ENCODE data around the gene EIF4G3. TPM values are rescaled to one million over a fixed set of nuclear protein-coding genes. Genes with fewer than 3 reads are reported as not detected.
"Not testable (repeated sequence)": the region's sequence is repeated elsewhere in the genome, so short reads cannot be mapped to it uniquely, and the experiment has no call there.

The EIF4G3 gene
- total RNA-seq, 1 donor from 2014 or later, result 66.8 TPM

DNA sequence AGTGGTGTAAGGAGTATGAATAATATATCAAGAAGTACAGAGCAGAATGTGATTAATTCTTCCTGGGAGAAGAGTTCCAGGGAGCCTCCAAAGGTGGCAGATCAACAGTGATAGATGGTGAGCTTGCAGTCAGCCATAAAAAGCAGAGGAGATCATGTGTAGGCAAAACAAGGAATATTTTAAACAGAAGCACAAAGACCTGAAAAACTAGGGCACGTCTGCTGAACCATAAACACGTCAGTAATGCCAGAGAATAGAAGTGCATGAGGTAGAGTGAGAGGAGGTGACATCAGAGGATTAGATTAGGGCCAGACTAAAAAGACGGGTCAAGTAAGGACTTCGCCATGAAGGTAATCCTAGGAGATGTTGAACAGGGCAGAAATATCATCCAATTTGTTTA is 151.8 kb downstream of the EIF4G3 start:
- Mint-ChIP-seq H3K4me3 (no peak overlapping the region), H3K4me1 (peaks cover 21% of the 10 kb centered on the region), H3K9me3 (no peaks in the 10 kb centered on the region), H3K36me3 (ENCODE audit: low read depth) (peaks cover 9% of the 10 kb centered on the region), H3K27me3 (no peaks in the 10 kb centered on the region), H3K27ac (no peak overlapping the region)
- intact Hi-C loops (cut with micrococcal nuclease), result loop anchor here (5.0 kb wide), 2 partner anchors 152 to 238 kb away; partner anchors contain the start of genes EIF4G3 and HP1BP3
- DNase-seq, result no peak

DNA sequence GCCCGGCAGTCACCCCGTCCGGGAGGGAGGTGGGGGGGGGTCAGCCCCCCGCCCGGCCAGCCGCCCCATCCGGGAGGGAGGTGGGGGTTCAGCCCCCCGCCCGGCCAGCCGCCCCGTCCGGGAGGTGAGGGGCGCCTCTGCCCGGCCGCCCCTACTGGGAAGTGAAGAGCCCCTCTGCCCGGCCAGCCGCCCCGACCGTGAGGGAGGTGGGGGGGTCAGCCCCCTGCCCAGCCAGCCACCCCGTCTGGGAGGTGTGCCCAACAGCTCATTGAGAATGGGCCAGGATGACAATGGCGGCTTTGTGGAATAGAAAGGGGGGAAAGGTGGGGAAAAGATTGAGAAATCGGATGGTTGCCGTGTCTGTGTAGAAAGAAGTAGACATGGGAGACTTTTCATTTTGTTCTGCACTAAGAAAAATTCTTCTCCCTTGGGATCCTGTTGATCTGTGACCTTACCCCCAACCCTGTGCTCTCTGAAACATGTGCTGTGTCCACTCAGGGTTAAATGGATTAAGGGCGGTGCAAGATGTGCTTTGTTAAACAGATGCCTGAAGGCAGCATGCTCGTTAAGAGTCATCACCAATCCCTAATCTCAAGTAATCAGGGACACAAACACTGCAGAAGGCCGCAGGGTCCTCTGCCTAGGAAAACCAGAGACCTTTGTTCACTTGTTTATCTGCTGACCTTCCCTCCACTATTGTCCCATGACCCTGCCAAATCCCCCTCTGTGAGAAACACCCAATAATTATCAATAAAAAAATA is 152.4 kb downstream of the EIF4G3 start:
- not testable (repeated sequence) for DNase-seq; H3K27me3 Mint-ChIP-seq; H3K9me3 Mint-ChIP-seq; H3K36me3 Mint-ChIP-seq (ENCODE audit: low read depth); H3K4me3 Mint-ChIP-seq; H3K27ac Mint-ChIP-seq
- intact Hi-C loops (cut with micrococcal nuclease), result loop anchor here (5.0 kb wide), 2 partner anchors 153 to 237 kb away; partner anchors contain the start of genes EIF4G3 and HP1BP3
- H3K4me1 Mint-ChIP-seq, result peaks cover 21% of the 10 kb centered on the region

DNA sequence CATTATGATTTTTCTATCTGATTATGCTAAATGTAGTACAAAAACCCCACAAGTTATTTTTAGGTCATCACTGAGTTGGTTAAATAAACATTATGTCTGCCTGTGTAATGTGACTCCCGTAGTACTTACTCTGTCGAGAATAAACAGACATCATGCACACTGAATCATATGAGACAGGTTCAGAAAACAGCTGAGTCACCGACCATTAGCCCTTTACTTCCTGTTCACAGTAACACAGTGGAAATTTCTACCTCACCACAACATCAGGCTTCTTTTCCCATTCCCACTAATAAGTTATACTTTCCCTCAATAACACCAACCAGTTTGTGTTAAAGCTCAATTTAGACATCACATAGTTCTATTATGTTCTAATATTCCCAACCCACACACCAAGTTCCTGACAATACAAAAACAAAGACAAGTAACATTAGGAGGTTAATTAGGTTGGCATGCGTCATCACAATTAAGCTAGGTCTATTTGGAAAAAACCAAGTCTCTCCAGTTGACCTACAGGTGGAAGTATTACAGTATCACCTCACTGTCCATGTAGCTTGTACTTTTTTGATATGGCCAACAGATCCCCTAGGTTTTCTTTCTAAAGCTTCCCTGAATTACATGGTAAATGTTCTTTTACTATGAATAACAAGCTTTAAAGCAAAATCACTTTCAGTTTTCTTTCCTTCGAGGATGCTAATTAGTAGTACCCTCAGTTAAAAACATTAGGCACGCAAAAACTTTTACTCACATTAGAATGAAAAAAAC is 154.2 kb downstream of the EIF4G3 start:
- Mint-ChIP-seq H3K27me3 (no peaks in the 10 kb centered on the region), H3K9me3 (no peaks in the 10 kb centered on the region), H3K36me3 (ENCODE audit: low read depth) (peaks cover 6% of the 10 kb centered on the region), H3K27ac (peak overlapping the region; percentile 88), H3K4me1 (peaks cover 20% of the 10 kb centered on the region), H3K4me3 (peak overlapping the region; percentile 70)
- DNase-seq, result peak; percentile 79
- intact Hi-C loops (cut with micrococcal nuclease), result loop anchor here (1.0 to 5.0 kb wide), 4 partner anchors 30 to 235 kb away; partner anchors contain the start of genes EIF4G3 and HP1BP3

DNA sequence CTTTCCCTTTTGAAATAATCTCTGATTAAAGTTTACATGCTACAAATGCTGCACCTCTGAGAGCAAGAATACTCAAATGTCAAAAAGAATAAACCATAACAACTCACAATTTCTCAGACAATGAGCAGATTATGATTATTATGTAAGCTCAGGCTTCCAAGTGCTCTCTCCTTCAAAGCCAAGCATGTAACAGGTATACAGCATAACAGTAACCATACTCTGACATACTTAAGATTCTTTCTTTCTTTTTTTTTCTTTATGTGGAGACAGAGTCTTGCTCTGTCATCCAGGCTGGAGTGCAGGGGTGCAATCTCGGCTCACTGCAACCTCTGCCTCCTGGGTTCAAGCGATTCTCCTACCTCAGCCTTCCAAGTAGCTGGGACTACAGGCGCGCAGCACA is 155.4 kb downstream of the EIF4G3 start:
- H3K27ac Mint-ChIP-seq, result peak overlapping the region; percentile 56
- peaks cover 8% of the 10 kb centered on the region for H3K36me3 Mint-ChIP-seq (ENCODE audit: low read depth)
- DNase-seq, result no peak
- intact Hi-C loops (cut with micrococcal nuclease), result loop anchor here (5.0 kb wide), 2 partner anchors 156 to 234 kb away; partner anchors contain the start of genes EIF4G3 and HP1BP3
- H3K4me3 Mint-ChIP-seq, result no peak overlapping the region
- H3K4me1 Mint-ChIP-seq, result peaks cover 22% of the 10 kb centered on the region
- H3K9me3 Mint-ChIP-seq, result no peaks in the 10 kb centered on the region
- no peaks in the 10 kb centered on the region for H3K27me3 Mint-ChIP-seq

DNA sequence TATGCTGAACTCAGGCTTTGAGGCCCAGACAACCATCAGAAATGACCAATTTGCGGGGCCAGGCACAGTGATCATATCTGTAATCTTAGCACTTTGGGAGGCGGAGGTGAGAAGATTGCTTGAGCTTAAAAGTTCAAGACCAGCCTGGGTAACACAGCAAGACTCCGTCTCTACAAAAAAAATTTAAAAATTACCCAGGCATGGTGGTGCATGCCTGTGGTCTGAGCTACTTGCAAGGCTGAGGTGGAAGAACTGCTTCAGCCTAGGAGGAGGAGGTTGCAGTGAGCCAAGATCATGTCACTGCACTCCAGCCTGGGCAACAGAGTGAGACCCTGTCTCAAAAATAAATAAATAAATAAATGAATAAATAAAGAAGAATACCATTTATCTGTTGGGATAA is 156.5 kb downstream of the EIF4G3 start:
- H3K27me3 Mint-ChIP-seq, result no peaks in the 10 kb centered on the region
- H3K4me3 Mint-ChIP-seq, result no peak overlapping the region
- no peak overlapping the region for H3K27ac Mint-ChIP-seq
- no peaks in the 10 kb centered on the region for H3K9me3 Mint-ChIP-seq
- intact Hi-C loops (cut with micrococcal nuclease), result loop anchor here (5.0 kb wide), 2 partner anchors 157 to 233 kb away; partner anchors contain the start of genes EIF4G3 and HP1BP3
- no peak for DNase-seq
- H3K36me3 Mint-ChIP-seq (ENCODE audit: low read depth), result peaks cover 11% of the 10 kb centered on the region
- H3K4me1 Mint-ChIP-seq, result peaks cover 25% of the 10 kb centered on the region

DNA sequence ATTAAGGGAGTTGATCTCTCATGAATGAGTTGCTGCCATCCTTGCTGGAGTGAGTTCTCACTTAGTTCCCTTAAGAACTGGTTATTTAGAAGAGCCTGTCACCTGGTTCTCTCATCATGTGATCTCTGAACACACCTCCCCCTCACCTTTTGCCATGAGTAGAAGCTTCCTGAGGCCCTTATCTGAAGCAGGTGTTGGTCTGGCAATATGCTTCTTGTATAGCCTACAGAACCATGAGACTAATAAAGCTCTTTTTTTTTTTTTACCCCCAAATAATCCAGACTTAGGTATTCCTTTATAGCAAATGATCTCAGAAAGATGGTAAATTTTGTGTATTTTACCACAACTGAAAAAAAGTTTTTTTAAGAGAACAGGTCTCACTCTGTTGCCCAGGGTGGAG is 158.0 kb downstream of the EIF4G3 start:
- H3K9me3 Mint-ChIP-seq, result no peaks in the 10 kb centered on the region
- intact Hi-C loops (cut with micrococcal nuclease), result no loop called here
- H3K27me3 Mint-ChIP-seq, result no peaks in the 10 kb centered on the region
- no peak overlapping the region for H3K27ac Mint-ChIP-seq
- H3K4me1 Mint-ChIP-seq, result peaks cover 25% of the 10 kb centered on the region
- DNase-seq, result no peak
- peaks cover 10% of the 10 kb centered on the region for H3K36me3 Mint-ChIP-seq (ENCODE audit: low read depth)
- no peak overlapping the region for H3K4me3 Mint-ChIP-seq

DNA sequence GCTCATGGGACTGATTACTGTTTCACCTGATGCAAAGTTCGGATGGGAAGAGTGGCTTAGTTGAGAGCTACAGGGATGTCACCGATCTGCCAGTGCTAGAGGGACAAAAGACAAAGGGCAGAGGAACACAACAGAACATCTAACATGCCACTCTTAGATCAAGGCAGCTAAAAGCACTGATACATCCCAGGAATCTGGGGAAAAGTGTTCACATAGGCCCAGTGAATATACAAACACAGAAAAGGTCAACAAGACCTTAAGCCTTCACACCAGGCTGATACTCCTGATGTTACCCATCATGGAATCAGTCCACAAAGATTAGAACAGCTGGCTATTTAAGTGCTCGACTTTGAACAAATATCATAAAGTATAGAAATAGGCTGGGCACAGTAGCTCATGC is 163.2 kb downstream of the EIF4G3 start:
- intact Hi-C loops (cut with micrococcal nuclease), result no loop called here
- no peak overlapping the region for H3K27ac Mint-ChIP-seq
- H3K4me1 Mint-ChIP-seq, result peaks cover 6% of the 10 kb centered on the region
- peaks cover 9% of the 10 kb centered on the region for H3K36me3 Mint-ChIP-seq (ENCODE audit: low read depth)
- no peaks in the 10 kb centered on the region for H3K27me3 Mint-ChIP-seq
- DNase-seq, result no peak
- H3K9me3 Mint-ChIP-seq, result no peaks in the 10 kb centered on the region
- H3K4me3 Mint-ChIP-seq, result no peak overlapping the region

DNA sequence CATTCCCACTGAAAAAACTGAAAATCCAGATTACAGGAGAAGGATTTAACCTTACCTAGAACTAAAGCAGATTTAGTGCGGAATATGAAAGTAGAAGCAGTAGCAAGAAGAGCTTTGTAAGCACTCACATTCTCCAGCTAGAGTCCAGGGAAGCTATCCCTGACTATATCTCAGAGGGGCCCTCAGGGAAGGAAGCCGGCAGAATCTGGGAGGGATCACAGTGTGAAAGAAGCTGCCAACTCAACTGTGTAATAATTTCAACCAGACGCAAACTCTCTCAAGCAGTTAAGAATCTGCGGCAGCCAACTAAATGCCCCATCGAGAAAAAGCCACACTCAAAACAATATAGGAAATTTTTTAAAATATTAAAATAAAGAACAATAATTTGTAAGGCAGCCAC is 163.8 kb downstream of the EIF4G3 start:
- Mint-ChIP-seq H3K4me3 (no peak overlapping the region), H3K4me1 (peaks cover 5% of the 10 kb centered on the region), H3K36me3 (ENCODE audit: low read depth) (peaks cover 9% of the 10 kb centered on the region), H3K9me3 (no peaks in the 10 kb centered on the region), H3K27me3 (no peaks in the 10 kb centered on the region), H3K27ac (no peak overlapping the region)
- no peak for DNase-seq
- intact Hi-C loops (cut with micrococcal nuclease), result no loop called here

DNA sequence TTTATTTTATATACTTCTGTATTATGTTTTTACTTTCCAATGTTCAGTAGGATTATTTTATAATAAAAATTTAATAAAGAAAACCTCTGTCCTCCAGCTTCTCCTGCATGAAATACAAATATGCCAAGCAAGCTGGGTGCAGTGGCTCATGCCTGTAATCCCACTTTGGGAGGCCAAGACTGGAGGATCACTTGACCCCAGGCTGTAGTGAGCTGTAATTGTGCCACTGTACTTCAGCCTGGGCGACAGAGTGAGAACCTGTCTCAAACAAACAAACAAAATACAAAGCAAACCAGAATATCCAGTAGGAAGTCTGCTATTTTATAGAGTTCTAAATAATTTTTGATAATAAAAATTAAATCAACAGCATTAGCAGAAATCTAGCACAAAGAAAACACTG is 168.8 kb downstream of the EIF4G3 start:
- intact Hi-C loops (cut with micrococcal nuclease), result no loop called here
- no peak overlapping the region for H3K27ac Mint-ChIP-seq
- peaks cover 6% of the 10 kb centered on the region for H3K4me1 Mint-ChIP-seq
- DNase-seq, result no peak
- peaks cover 1% of the 10 kb centered on the region for H3K36me3 Mint-ChIP-seq (ENCODE audit: low read depth)
- H3K4me3 Mint-ChIP-seq, result no peak overlapping the region
- H3K27me3 Mint-ChIP-seq, result no peaks in the 10 kb centered on the region
- no peaks in the 10 kb centered on the region for H3K9me3 Mint-ChIP-seq

DNA sequence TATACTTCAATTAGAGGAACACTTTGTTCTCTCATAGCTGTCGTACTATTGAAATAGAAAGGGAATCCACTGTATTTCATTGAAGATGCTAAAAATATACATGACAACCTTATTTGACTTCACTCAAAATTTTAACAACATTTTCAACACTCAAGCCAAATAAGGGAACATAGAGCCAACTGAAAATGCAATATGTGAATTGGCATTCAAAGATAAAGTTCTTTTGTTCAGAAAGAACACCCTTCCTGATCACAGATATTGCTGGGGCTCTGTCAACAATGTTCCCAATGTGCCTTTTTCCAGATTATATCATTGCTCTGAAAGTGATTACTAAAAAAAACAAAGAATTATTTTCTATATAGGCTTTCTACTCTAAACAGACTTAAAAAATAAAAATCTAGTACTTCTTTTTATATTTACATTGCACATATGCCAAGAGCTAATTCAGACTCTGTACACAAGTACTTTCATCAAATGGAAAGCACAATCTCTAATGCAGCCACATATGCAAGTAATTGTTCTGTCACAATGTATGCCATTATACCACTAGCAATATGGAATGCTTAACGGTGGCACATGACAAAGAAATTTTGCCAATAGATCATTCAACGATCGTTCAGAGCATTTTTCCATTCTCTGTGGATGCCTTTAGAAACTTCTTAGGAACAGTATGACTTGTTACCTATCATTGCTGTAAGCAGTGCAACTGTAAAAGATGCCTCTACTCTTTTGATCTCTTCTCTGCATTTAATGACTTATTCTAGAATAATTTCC is 171.0 kb downstream of the EIF4G3 start:
- no peak overlapping the region for H3K27ac Mint-ChIP-seq
- intact Hi-C loops (cut with micrococcal nuclease), result no loop called here
- peaks cover 6% of the 10 kb centered on the region for H3K4me1 Mint-ChIP-seq
- H3K27me3 Mint-ChIP-seq, result no peaks in the 10 kb centered on the region
- DNase-seq, result no peak
- H3K4me3 Mint-ChIP-seq, result no peak overlapping the region
- H3K9me3 Mint-ChIP-seq, result no peaks in the 10 kb centered on the region
- H3K36me3 Mint-ChIP-seq (ENCODE audit: low read depth), result peaks cover 9% of the 10 kb centered on the region

DNA sequence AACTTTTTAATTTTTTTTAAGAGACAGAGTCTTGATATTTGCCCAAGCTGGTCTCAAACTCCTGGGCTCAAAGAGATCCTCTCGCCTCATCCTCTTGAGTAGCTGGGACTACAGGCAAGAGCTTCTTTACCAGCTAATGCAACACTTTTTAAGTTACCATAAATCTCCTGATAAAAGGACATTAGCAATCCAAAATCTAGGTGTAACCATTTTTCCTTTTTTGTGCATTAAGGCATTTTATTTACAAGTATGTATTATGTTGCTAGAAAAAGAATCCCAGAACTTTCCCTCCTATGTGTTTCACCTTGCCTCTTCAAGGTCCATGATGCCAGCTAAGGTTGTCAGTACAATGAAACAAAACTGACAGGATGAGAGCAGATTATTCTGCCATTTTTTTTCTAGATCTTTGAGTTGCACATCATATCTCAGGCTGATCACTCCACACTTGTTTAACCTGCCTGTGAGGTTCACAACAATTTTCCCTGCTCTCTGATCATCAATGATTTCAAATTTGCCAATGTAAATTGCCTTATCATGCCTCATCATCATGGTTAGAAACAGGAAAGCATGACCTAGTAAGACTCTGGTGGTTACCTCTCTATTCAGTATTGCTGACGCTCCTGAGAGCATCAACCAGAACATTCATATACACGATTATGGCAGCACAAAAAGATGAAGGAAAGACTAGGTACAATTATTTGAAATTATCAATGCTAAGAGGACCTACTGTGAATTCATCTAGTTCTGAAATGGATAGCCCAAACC is 173.2 kb downstream of the EIF4G3 start:
- DNase-seq, result no peak
- Mint-ChIP-seq H3K4me3 (no peak overlapping the region), H3K36me3 (ENCODE audit: low read depth) (peaks cover 15% of the 10 kb centered on the region), H3K27ac (no peak overlapping the region), H3K4me1 (peaks cover 8% of the 10 kb centered on the region), H3K27me3 (no peaks in the 10 kb centered on the region), H3K9me3 (no peaks in the 10 kb centered on the region)
- intact Hi-C loops (cut with micrococcal nuclease), result no loop called here

DNA sequence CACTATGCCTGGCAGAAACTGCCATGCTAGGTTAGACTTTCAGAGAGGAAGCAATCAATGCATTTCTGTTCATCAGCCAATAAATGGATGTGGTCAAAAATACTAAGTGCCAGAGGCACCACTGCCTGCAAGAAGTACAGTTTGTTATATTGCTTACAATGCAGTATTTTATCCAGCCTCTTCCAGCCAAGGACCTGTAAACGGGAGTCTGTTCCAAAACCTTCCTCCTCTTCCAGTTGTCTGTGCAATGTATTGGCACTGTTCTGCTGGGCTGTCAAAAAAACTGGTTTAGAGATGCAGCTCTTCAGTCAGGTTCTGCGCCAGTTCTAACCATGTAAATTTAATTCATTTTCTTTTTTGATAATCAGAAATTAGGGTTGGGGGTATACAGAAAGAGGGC is 175.7 kb downstream of the EIF4G3 start:
- Mint-ChIP-seq H3K9me3 (no peaks in the 10 kb centered on the region), H3K4me3 (no peak overlapping the region)

DNA sequence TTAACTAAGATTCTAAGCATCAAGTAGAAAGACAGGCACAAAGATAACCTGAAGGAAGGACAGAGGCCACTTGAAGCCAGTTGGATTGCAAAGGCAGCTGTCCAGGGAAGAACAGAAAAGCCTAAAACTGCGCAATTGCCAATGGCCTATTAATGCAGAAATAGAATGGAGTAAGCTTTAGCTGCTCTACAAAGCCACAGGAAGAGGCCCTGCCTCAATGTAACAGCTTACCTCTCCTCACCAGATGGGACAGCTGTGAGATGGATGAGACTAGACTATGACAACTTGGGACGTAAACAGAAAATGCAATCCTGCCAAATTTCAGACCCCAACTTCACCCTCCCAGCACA is 176.5 kb downstream of the EIF4G3 start:
- H3K9me3 Mint-ChIP-seq, result no peaks in the 10 kb centered on the region
- no peak overlapping the region for H3K27ac Mint-ChIP-seq
- intact Hi-C loops (cut with micrococcal nuclease), result no loop called here
- DNase-seq, result no peak
- no peak overlapping the region for H3K4me3 Mint-ChIP-seq
- H3K36me3 Mint-ChIP-seq (ENCODE audit: low read depth), result peaks cover 15% of the 10 kb centered on the region
- no peaks in the 10 kb centered on the region for H3K27me3 Mint-ChIP-seq
- H3K4me1 Mint-ChIP-seq, result peaks cover 11% of the 10 kb centered on the region

More for the DNA sequence above, 175.7 kb downstream of the EIF4G3 start:
- intact Hi-C loops (cut with micrococcal nuclease), result no loop called here
- peaks cover 11% of the 10 kb centered on the region for H3K4me1 Mint-ChIP-seq
- no peak overlapping the region for H3K27ac Mint-ChIP-seq
- H3K27me3 Mint-ChIP-seq, result no peaks in the 10 kb centered on the region
- H3K36me3 Mint-ChIP-seq (ENCODE audit: low read depth), result peaks cover 15% of the 10 kb centered on the region
- no peak for DNase-seq

All from activated CD4-positive, alpha-beta T cell treated with anti-CD3 and anti-CD28 coated beads, Interleukin-2, amount 10 ng/mL, durations not matched to agents 24 days and 14 days (primary cell).